SJSA1 (cell line): ENCODE results near the gene ITSN1. TPM values are rescaled to one million over a fixed set of nuclear protein-coding genes. Genes with fewer than 3 reads are reported as not detected.

Experiments
- DNase-seq, 2 experiments: peaks; one replicate each; pipeline ENCODE4 v3.0.0-alpha.2; 2015 to 2020; ENCODE audit warnings: low spot score in 2 of 2, low read depth in 1 of 2
- H3K27ac ChIP-seq: fragments of 250-450 bp; sonication (Bioruptor Pico); 2 replicates; pipeline ENCODE4 v1.5.1; 2020; ENCODE audit warnings: mild to moderate bottlenecking, moderate library complexity
- H3K27me3 ChIP-seq: fragments of 250-450 bp; sonication (Bioruptor Pico); replicated peaks from 2 replicates; pipeline ENCODE4 v1.5.1; 2020; ENCODE audit warnings: mild to moderate bottlenecking, moderate library complexity
- H3K36me3 ChIP-seq: fragments of 250-450 bp; sonication (Bioruptor Pico); 2 replicates; pipeline ENCODE4 v1.5.1; 2020; ENCODE audit warnings: mild to moderate bottlenecking
- H3K4me1 ChIP-seq: fragments of 250-450 bp; sonication (Bioruptor Pico); replicated peaks from 2 replicates; pipeline ENCODE4 v1.6.1; 2021; ENCODE audit warnings: mild to moderate bottlenecking
- H3K4me3 ChIP-seq: fragments of 250-450 bp; sonication (Bioruptor Pico); 2 replicates; pipeline ENCODE4 v1.5.1; 2020; ENCODE audit warnings: mild to moderate bottlenecking
- H3K9me3 ChIP-seq: fragments of 250-450 bp; sonication (Bioruptor Pico); replicated peaks from 2 replicates; pipeline ENCODE4 v1.5.1; 2020; ENCODE audit warnings: mild to moderate bottlenecking
- total RNA-seq: library from RNA; depleted of rRNA; stranded (reverse); fragments of >200 nt; shearing (Covaris generic); gene quantifications from 2 replicates; pipeline ENCODE4 v1.2.3, GENCODE V29; 2014

The ITSN1 gene
- total RNA-seq, 1 experiment from 2014 or later = 53.2 TPM

- peaks cover 19% of the 10 kb centered on the region for H3K4me1 ChIP-seq
- DNase-seq = no peak
- no peaks in the 10 kb centered on the region for H3K36me3 ChIP-seq
- no peaks in the 10 kb centered on the region for H3K9me3 ChIP-seq
- H3K27ac ChIP-seq = no peak overlapping the region
- no peak overlapping the region for H3K4me3 ChIP-seq
- no peaks in the 10 kb centered on the region for H3K27me3 ChIP-seq
These were observed 203.8 kb downstream of the ITSN1 start for GRCh38 chr21:33846141-33846540.

DNA sequence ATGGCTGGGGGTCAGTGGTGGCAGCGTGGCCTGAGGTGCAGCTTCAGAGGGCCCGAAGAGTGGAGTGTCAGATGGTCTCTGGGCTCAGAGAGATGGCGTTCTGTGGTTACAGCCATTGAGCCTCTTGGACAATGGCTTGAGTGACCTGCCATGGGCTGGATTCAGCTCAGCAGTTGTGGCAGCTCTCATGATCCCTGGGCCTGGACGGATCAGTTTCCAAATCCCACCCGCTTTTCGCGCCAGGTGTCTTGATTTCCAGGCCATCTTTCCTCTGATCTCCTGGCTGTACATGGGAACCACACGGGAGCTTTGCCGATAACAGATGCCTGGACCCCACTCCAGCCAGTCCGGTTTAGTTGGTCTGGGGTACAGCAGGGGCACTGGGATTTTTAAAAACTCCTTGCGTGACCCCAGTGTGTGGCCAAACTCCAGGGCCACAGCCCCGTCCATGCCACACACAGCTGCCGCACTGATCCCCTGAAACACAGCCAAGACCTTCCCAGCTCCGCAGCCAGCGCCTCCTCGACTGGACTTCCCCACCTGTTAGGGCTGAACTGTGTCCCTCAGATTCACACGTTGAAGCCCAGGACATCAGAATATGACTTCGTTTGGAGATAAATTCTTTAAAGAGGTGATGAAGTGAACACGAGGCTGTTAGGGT, 205.4 kb downstream of the ITSN1 start:
- no peaks in the 10 kb centered on the region for H3K27me3 ChIP-seq
- no peak overlapping the region for H3K27ac ChIP-seq
- peaks cover 19% of the 10 kb centered on the region for H3K4me1 ChIP-seq
- H3K4me3 ChIP-seq = no peak overlapping the region
- no peaks in the 10 kb centered on the region for H3K9me3 ChIP-seq
- H3K36me3 ChIP-seq = no peaks in the 10 kb centered on the region
- DNase-seq = no peak

GRCh38 chr21:33848249-33848953, 206.1 kb downstream of the ITSN1 start:
- Histone ChIP-seq H3K9me3 (no peaks in the 10 kb centered on the region), H3K4me3 (no peak overlapping the region), H3K27ac (no peak overlapping the region), H3K36me3 (no peaks in the 10 kb centered on the region), H3K4me1 (peaks cover 19% of the 10 kb centered on the region), H3K27me3 (no peaks in the 10 kb centered on the region)
- DNase-seq = no peak

GRCh38 chr21:33849834-33850233, 207.5 kb downstream of the ITSN1 start:
- no peak overlapping the region for H3K4me3 ChIP-seq
- no peak for DNase-seq
- no peaks in the 10 kb centered on the region for H3K27me3 ChIP-seq
- peaks cover 9% of the 10 kb centered on the region for H3K4me1 ChIP-seq
- no peaks in the 10 kb centered on the region for H3K36me3 ChIP-seq
- H3K27ac ChIP-seq = no peak overlapping the region
- no peaks in the 10 kb centered on the region for H3K9me3 ChIP-seq

- H3K9me3 ChIP-seq = no peaks in the 10 kb centered on the region
- H3K4me3 ChIP-seq = no peak overlapping the region
- H3K27me3 ChIP-seq = no peaks in the 10 kb centered on the region
- no peak overlapping the region for H3K27ac ChIP-seq
- H3K36me3 ChIP-seq = no peaks in the 10 kb centered on the region
- no peak for DNase-seq
- H3K4me1 ChIP-seq = peaks cover 7% of the 10 kb centered on the region
These were observed 208.1 kb downstream of the ITSN1 start for GRCh38 chr21:33850401-33850800.

GRCh38 chr21:33850985-33851384, 208.7 kb downstream of the ITSN1 start:
- no peak for DNase-seq
- H3K27ac ChIP-seq = no peak overlapping the region
- H3K4me3 ChIP-seq = no peak overlapping the region
- H3K36me3 ChIP-seq = no peaks in the 10 kb centered on the region
- H3K9me3 ChIP-seq = no peaks in the 10 kb centered on the region
- peaks cover 7% of the 10 kb centered on the region for H3K4me1 ChIP-seq
- H3K27me3 ChIP-seq = no peaks in the 10 kb centered on the region

GRCh38 chr21:33852485-33852884, 210.2 kb downstream of the ITSN1 start:
- peaks cover 7% of the 10 kb centered on the region for H3K4me1 ChIP-seq
- no peak overlapping the region for H3K27ac ChIP-seq
- no peak for DNase-seq
- H3K9me3 ChIP-seq = no peaks in the 10 kb centered on the region
- H3K27me3 ChIP-seq = no peaks in the 10 kb centered on the region
- no peak overlapping the region for H3K4me3 ChIP-seq
- no peaks in the 10 kb centered on the region for H3K36me3 ChIP-seq

DNA sequence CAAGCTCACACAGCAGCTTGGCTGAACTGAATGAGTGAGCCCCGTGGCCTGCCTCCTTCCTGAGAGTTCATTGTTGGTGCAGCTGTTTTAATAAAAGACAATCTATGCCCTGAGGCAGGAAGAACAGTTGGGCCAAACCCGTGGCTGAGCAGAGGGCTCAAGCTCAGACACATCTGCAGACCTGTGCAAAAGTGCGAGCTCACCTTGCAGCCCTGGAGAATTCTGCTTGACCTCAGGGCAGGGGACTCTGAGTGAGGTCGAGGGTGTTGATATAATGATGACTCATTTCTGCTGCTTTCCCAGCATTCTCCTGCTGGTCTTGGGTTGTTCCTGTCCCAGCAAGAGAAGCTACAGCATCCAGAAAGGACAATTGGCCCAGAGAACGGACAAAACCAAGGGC, 212.3 kb downstream of the ITSN1 start:
- Histone ChIP-seq H3K27me3 (no peaks in the 10 kb centered on the region), H3K9me3 (no peaks in the 10 kb centered on the region), H3K27ac (no peak overlapping the region), H3K4me1 (peaks cover 7% of the 10 kb centered on the region), H3K36me3 (no peaks in the 10 kb centered on the region), H3K4me3 (no peak overlapping the region)
- no peak for DNase-seq

DNA sequence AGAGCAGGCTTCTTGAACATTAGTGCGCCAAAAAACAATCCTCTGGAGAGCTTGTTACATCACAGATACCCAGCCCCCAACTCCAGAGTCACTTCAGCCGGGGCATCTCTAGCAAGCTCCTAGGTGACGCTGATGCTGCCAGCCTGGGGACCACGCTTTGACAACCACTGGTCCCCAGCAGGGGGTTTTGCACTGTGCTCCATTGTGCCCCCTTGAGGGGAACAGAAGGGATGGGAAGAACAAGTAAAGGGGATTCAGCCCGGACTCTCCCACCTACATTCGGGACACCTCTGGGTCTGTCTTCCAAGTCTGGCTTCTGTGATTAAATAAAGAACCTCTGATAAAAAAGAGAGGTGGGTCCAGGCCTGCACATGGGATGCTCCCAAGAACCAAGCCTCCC, 212.9 kb downstream of the ITSN1 start:
- Histone ChIP-seq H3K27ac (no peak overlapping the region), H3K36me3 (no peaks in the 10 kb centered on the region), H3K4me1 (peaks cover 7% of the 10 kb centered on the region), H3K9me3 (no peaks in the 10 kb centered on the region), H3K4me3 (no peak overlapping the region), H3K27me3 (no peaks in the 10 kb centered on the region)
- DNase-seq = no peak

DNA sequence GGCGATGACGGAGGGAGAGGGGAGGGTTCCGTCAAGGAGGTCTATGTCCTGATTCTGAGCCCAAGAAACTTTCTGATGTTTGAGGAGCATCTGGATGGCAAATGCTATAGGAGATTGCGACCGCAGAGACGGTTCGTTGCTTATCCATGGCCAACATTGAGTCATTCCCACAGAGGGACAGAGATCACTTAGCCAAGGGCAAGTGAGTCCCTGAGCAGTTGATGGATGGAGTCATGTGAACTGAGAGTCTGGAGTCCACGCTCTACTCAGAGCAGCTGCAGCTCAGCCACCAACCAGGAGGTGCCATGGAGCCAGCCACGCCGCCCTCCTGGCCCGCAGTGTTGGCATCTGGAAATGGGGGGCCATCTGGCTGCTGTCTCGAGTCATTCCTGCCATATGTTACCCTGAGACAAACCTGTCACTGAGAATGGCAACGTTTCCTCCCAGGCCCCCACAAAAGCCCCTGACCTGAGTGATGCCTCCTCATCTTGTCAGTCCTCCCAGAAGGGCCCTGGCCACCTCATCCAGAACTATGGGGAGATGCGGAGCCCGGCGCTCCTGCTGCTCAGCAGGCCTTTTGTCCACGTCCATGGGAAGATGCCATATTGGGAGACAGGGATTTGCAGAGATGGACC, 214.7 kb downstream of the ITSN1 start:
- H3K27ac ChIP-seq = no peak overlapping the region
- H3K4me1 ChIP-seq = peaks cover 7% of the 10 kb centered on the region
- no peak for DNase-seq
- H3K9me3 ChIP-seq = no peaks in the 10 kb centered on the region
- no peak overlapping the region for H3K4me3 ChIP-seq
- no peaks in the 10 kb centered on the region for H3K27me3 ChIP-seq
- H3K36me3 ChIP-seq = no peaks in the 10 kb centered on the region

- no peak overlapping the region for H3K27ac ChIP-seq
- DNase-seq = no peak
- H3K4me1 ChIP-seq = peaks cover 7% of the 10 kb centered on the region
- H3K27me3 ChIP-seq = no peaks in the 10 kb centered on the region
- no peaks in the 10 kb centered on the region for H3K9me3 ChIP-seq
- no peak overlapping the region for H3K4me3 ChIP-seq
- no peaks in the 10 kb centered on the region for H3K36me3 ChIP-seq
These were observed 215.8 kb downstream of the ITSN1 start for GRCh38 chr21:33857846-33858666.

- Histone ChIP-seq H3K4me1 (peaks cover 7% of the 10 kb centered on the region), H3K4me3 (no peak overlapping the region)
- DNase-seq = no peak
These were observed 216.5 kb downstream of the ITSN1 start for GRCh38 chr21:33858667-33859372.

GRCh38 chr21:33859373-33860102, 217.2 kb downstream of the ITSN1 start:
- no peak overlapping the region for H3K4me3 ChIP-seq
- peaks cover 6% of the 10 kb centered on the region for H3K4me1 ChIP-seq
- H3K9me3 ChIP-seq = no peaks in the 10 kb centered on the region
- no peaks in the 10 kb centered on the region for H3K36me3 ChIP-seq
- DNase-seq = no peak
- H3K27me3 ChIP-seq = no peaks in the 10 kb centered on the region
- no peak overlapping the region for H3K27ac ChIP-seq

More at GRCh38 chr21:33858667-33859372, 216.5 kb downstream of the ITSN1 start:
- H3K36me3 ChIP-seq = no peaks in the 10 kb centered on the region
- no peaks in the 10 kb centered on the region for H3K9me3 ChIP-seq
- no peak overlapping the region for H3K27ac ChIP-seq
- no peaks in the 10 kb centered on the region for H3K27me3 ChIP-seq
